Fibroblast of skin of abdomen (primary cell): ENCODE results near the gene LIPN.

Experiments
- DNase-seq: peaks from one replicate; pipeline ENCODE4 v3.0.0-alpha.2; 2013

LIPN gene

GRCh38 chr10:88786032-88786770, 26.4 kb downstream of the LIPN start:
- DNase-seq = no peak

- DNase-seq = no peak
These were observed 27.6 kb downstream of the LIPN start for GRCh38 chr10:88787463-88787862.

GRCh38 chr10:88788924-88789323, 29.1 kb downstream of the LIPN start:
- DNase-seq = no peak

GRCh38 chr10:88791924-88792323, 32.1 kb downstream of the LIPN start:
- peak; percentile 26 for DNase-seq

- no peak for DNase-seq
These were observed 32.8 kb downstream of the LIPN start for GRCh38 chr10:88792661-88793060.

- DNase-seq = peak; percentile 55
These were observed 34.0 kb downstream of the LIPN start for GRCh38 chr10:88793712-88794299.

GRCh38 chr10:88794731-88795130, 34.9 kb downstream of the LIPN start:
- DNase-seq = peak; percentile 52

GRCh38 chr10:88800152-88801125, 40.6 kb downstream of the LIPN start:
- peak; percentile 81 for DNase-seq

GRCh38 chr10:88802523-88803285, 42.9 kb downstream of the LIPN start, which contains the start of gene LIPM:
TSS of gene LIPM (plus strand) at chr10:88802730. CDS start at chr10:88802897, 167 bp downstream.
- no peak for DNase-seq

GRCh38 chr10:88803641-88804040, 43.8 kb downstream of the LIPN start:
- no peak for DNase-seq

- DNase-seq = no peak
These were observed 44.4 kb downstream of the LIPN start for GRCh38 chr10:88804083-88804812.

GRCh38 chr10:88805361-88805760, 45.5 kb downstream of the LIPN start:
- no peak for DNase-seq

GRCh38 chr10:88805924-88806323, 46.1 kb downstream of the LIPN start:
- no peak for DNase-seq

- DNase-seq = no peak
These were observed 49.8 kb downstream of the LIPN start for GRCh38 chr10:88809621-88810020.

GRCh38 chr10:88810196-88810961, 50.6 kb downstream of the LIPN start:
- DNase-seq = peak; percentile 65

- no peak for DNase-seq
These were observed 53.4 kb downstream of the LIPN start for GRCh38 chr10:88813200-88813599.

GRCh38 chr10:88819290-88819689, 59.5 kb downstream of the LIPN start:
- peak; percentile 47 for DNase-seq

GRCh38 chr10:88820748-88821401, 61.1 kb downstream of the LIPN start:
- DNase-seq = peak; percentile 87

- DNase-seq = no peak
These were observed 66.6 kb downstream of the LIPN start for GRCh38 chr10:88826388-88826787.

GRCh38 chr10:88827671-88828070, 67.9 kb downstream of the LIPN start:
- no peak for DNase-seq
